ENCODE data around the gene CROT. TPM values are rescaled to one million over a fixed set of nuclear protein-coding genes. Genes with fewer than 3 reads are reported as not detected.

CROT gene
- polyA plus RNA-seq, 3 donors from 2014 or later: 3.9 to 13.2 (median 7.5) TPM

- peaks cover 17 to 51% (median 40%) of the 10 kb centered on the region in 6 donors for H3K9me3 Mint-ChIP-seq
- peaks cover 0 to 2% (median 0%) of the 10 kb centered on the region in 3 donors for H3K27me3 Mint-ChIP-seq (ENCODE audit: low read depth in 3 of 3)
- no peak for DNase-seq
- peaks cover 41 to 78% (median 63%) of the 10 kb centered on the region in 3 donors for H3K36me3 Mint-ChIP-seq
- H3K4me3 Mint-ChIP-seq: no peak overlapping the region
- no peak overlapping the region for H3K27ac Mint-ChIP-seq
- H3K4me1 Mint-ChIP-seq: no peaks in the 10 kb centered on the region
Observed at GRCh38 chr7:87330316-87330715, 15.1 kb upstream of the CROT start.

- H3K9me3 Mint-ChIP-seq: peaks cover 17 to 48% (median 39%) of the 10 kb centered on the region in 6 donors
- H3K27ac Mint-ChIP-seq: no peak overlapping the region
- no peak overlapping the region for H3K4me3 Mint-ChIP-seq
- H3K36me3 Mint-ChIP-seq: peaks cover 46 to 79% (median 63%) of the 10 kb centered on the region in 3 donors
- no peaks in the 10 kb centered on the region for H3K4me1 Mint-ChIP-seq
- H3K27me3 Mint-ChIP-seq (ENCODE audit: low read depth in 3 of 3): peaks cover 0 to 2% (median 0%) of the 10 kb centered on the region in 3 donors
- DNase-seq: no peak
Observed at GRCh38 chr7:87330942-87331341, 14.5 kb upstream of the CROT start.

GRCh38 chr7:87331687-87332252, 13.7 kb upstream of the CROT start:
- H3K9me3 Mint-ChIP-seq: peaks cover 17 to 39% (median 34%) of the 10 kb centered on the region in 6 donors
- DNase-seq: no peak
- peaks cover 40 to 75% (median 63%) of the 10 kb centered on the region in 3 donors for H3K36me3 Mint-ChIP-seq
- no peak overlapping the region for H3K4me3 Mint-ChIP-seq
- no peak overlapping the region for H3K27ac Mint-ChIP-seq
- peaks cover 0 to 2% (median 0%) of the 10 kb centered on the region in 3 donors for H3K27me3 Mint-ChIP-seq (ENCODE audit: low read depth in 3 of 3)
- no peaks in the 10 kb centered on the region for H3K4me1 Mint-ChIP-seq

GRCh38 chr7:87332321-87332720, 13.1 kb upstream of the CROT start:
- Mint-ChIP-seq H3K4me3 (no peak overlapping the region), H3K36me3 (peaks cover 35 to 73% (median 61%) of the 10 kb centered on the region in 3 donors), H3K27me3 (ENCODE audit: low read depth in 3 of 3) (peaks cover 0 to 2% (median 0%) of the 10 kb centered on the region in 3 donors), H3K4me1 (no peaks in the 10 kb centered on the region), H3K9me3 (peaks cover 11 to 34% (median 29%) of the 10 kb centered on the region in 6 donors), H3K27ac (no peak overlapping the region)
- DNase-seq: no peak

GRCh38 chr7:87336136-87336535, 9.3 kb upstream of the CROT start:
- no peak for DNase-seq
- no peak overlapping the region for H3K4me3 Mint-ChIP-seq
- no peaks in the 10 kb centered on the region for H3K9me3 Mint-ChIP-seq
- H3K27me3 Mint-ChIP-seq (ENCODE audit: low read depth in 3 of 3): no peaks in the 10 kb centered on the region
- no peak overlapping the region for H3K27ac Mint-ChIP-seq
- H3K36me3 Mint-ChIP-seq: peaks cover 24 to 53% (median 44%) of the 10 kb centered on the region in 3 donors
- peaks cover under 1 to 2% of the 10 kb centered on the region in 2 donors for H3K4me1 Mint-ChIP-seq

- H3K27ac Mint-ChIP-seq: no peak overlapping the region
Observed at GRCh38 chr7:87337331-87337730, 8.1 kb upstream of the CROT start.

GRCh38 chr7:87339373-87339897, 6.0 kb upstream of the CROT start:
- Mint-ChIP-seq H3K36me3 (peaks cover 24 to 42% (median 40%) of the 10 kb centered on the region in 3 donors), H3K27ac (peak overlapping the region in 1 of 6 donors; percentile 29), H3K4me1 (peaks cover 21 to 31% of the 10 kb centered on the region in 2 donors), H3K4me3 (no peak overlapping the region), H3K9me3 (no peaks in the 10 kb centered on the region), H3K27me3 (ENCODE audit: low read depth in 3 of 3) (no peaks in the 10 kb centered on the region)
- DNase-seq: no peak

More at GRCh38 chr7:87337331-87337730, 8.1 kb upstream of the CROT start:
- Mint-ChIP-seq H3K4me3 (no peak overlapping the region), H3K36me3 (peaks cover 29 to 49% (median 47%) of the 10 kb centered on the region in 3 donors), H3K4me1 (peaks cover 7 to 10% of the 10 kb centered on the region in 2 donors), H3K27me3 (ENCODE audit: low read depth in 3 of 3) (no peaks in the 10 kb centered on the region), H3K9me3 (no peaks in the 10 kb centered on the region)
- no peak for DNase-seq

GRCh38 chr7:87341441-87341840, 4.0 kb upstream of the CROT start:
- no peaks in the 10 kb centered on the region for H3K9me3 Mint-ChIP-seq
- peaks cover 0 to 2% (median 0%) of the 10 kb centered on the region in 3 donors for H3K27me3 Mint-ChIP-seq (ENCODE audit: low read depth in 3 of 3)
- peak in 2 of 3 donors; percentile 1 to 16 for DNase-seq
- H3K36me3 Mint-ChIP-seq: peaks cover 16 to 26% (median 24%) of the 10 kb centered on the region in 3 donors
- H3K27ac Mint-ChIP-seq: peak overlapping the region; percentile 10 to 80 (median 50)
- peak overlapping the region in 4 of 5 donors; percentile 30 to 53 (median 44) for H3K4me3 Mint-ChIP-seq
- H3K4me1 Mint-ChIP-seq: peaks cover 35 to 50% of the 10 kb centered on the region in 2 donors

- Mint-ChIP-seq H3K36me3 (peaks cover 16 to 20% (median 20%) of the 10 kb centered on the region in 3 donors), H3K27me3 (ENCODE audit: low read depth in 3 of 3) (peaks cover 0 to 2% (median 0%) of the 10 kb centered on the region in 3 donors), H3K27ac (peak overlapping the region in 1 of 6 donors; percentile 41), H3K4me3 (peak overlapping the region in 2 of 5 donors; percentile 11 to 33), H3K4me1 (peaks cover 37 to 58% of the 10 kb centered on the region in 2 donors), H3K9me3 (no peaks in the 10 kb centered on the region)
- DNase-seq: no peak
Observed at GRCh38 chr7:87342231-87342630, 3.2 kb upstream of the CROT start.

GRCh38 chr7:87344446-87344845, 1.0 kb upstream of the CROT start:
- Mint-ChIP-seq H3K36me3 (peaks cover 16 to 24% (median 16%) of the 10 kb centered on the region in 3 donors), H3K4me3 (peak overlapping the region; percentile 91 to 98 (median 95)), H3K27me3 (ENCODE audit: low read depth in 3 of 3) (peaks cover 0 to 2% (median 0%) of the 10 kb centered on the region in 3 donors), H3K9me3 (no peaks in the 10 kb centered on the region), H3K27ac (peak overlapping the region; percentile 93 to 96 (median 94)), H3K4me1 (peaks cover 37 to 66% of the 10 kb centered on the region in 2 donors)
- DNase-seq: peak in 1 of 3 donors; percentile 4

- Mint-ChIP-seq H3K27me3 (ENCODE audit: low read depth in 3 of 3) (peaks cover 0 to 2% (median 0%) of the 10 kb centered on the region in 3 donors), H3K27ac (peak overlapping the region; percentile 93 to 96 (median 94)), H3K4me1 (peaks cover 37 to 65% of the 10 kb centered on the region in 2 donors), H3K36me3 (peaks cover 20 to 28% (median 21%) of the 10 kb centered on the region in 3 donors), H3K9me3 (no peaks in the 10 kb centered on the region), H3K4me3 (peak overlapping the region; percentile 91 to 98 (median 95))
- DNase-seq: peak in 1 of 3 donors; percentile 1
Observed at GRCh38 chr7:87345962-87346371, 503 bp downstream of the CROT start.

- Mint-ChIP-seq H3K9me3 (no peaks in the 10 kb centered on the region), H3K27ac (no peak overlapping the region), H3K4me1 (peaks cover 30 to 56% of the 10 kb centered on the region in 2 donors), H3K36me3 (peaks cover 13 to 32% (median 15%) of the 10 kb centered on the region in 3 donors), H3K4me3 (peak overlapping the region in 3 of 5 donors; percentile 7 to 95 (median 91)), H3K27me3 (ENCODE audit: low read depth in 3 of 3) (peaks cover 0 to 2% (median 0%) of the 10 kb centered on the region in 3 donors)
- DNase-seq: no peak
Observed at GRCh38 chr7:87347207-87347606, 1.7 kb downstream of the CROT start.

GRCh38 chr7:87347664-87348063, 2.2 kb downstream of the CROT start:
- peaks cover 28 to 52% of the 10 kb centered on the region in 2 donors for H3K4me1 Mint-ChIP-seq
- H3K27me3 Mint-ChIP-seq (ENCODE audit: low read depth in 3 of 3): peaks cover 0 to 2% (median 0%) of the 10 kb centered on the region in 3 donors
- no peak overlapping the region for H3K4me3 Mint-ChIP-seq
- peaks cover 13 to 31% (median 15%) of the 10 kb centered on the region in 3 donors for H3K36me3 Mint-ChIP-seq
- H3K9me3 Mint-ChIP-seq: no peaks in the 10 kb centered on the region
- no peak overlapping the region for H3K27ac Mint-ChIP-seq
- DNase-seq: no peak

GRCh38 chr7:87354749-87355148, 9.3 kb downstream of the CROT start:
- no peak for DNase-seq
- Mint-ChIP-seq H3K4me3 (no peak overlapping the region), H3K4me1 (no peaks in the 10 kb centered on the region), H3K36me3 (peaks cover 37 to 66% (median 46%) of the 10 kb centered on the region in 3 donors), H3K9me3 (peaks cover 0 to 5% (median under 1%) of the 10 kb centered on the region in 6 donors), H3K27me3 (ENCODE audit: low read depth in 3 of 3) (no peaks in the 10 kb centered on the region), H3K27ac (no peak overlapping the region)

Measured in immature natural killer cell (primary cell).